NCI-H524 (cell line): ENCODE results near the gene COX4I1.
A peak's percentile ranks its signal among the peaks of the same experiment; 100 is the strongest.

Experiments used
- DNase-seq, 2 experiments: peaks; one replicate each; lab custom pipeline; 2025; lab: John Stamatoyannopoulos, UW

Gene COX4I1

GRCh38 chr16:85767531-85767930 lies 32.0 kb upstream of the COX4I1 start:
- DNase-seq = no peak

DNA sequence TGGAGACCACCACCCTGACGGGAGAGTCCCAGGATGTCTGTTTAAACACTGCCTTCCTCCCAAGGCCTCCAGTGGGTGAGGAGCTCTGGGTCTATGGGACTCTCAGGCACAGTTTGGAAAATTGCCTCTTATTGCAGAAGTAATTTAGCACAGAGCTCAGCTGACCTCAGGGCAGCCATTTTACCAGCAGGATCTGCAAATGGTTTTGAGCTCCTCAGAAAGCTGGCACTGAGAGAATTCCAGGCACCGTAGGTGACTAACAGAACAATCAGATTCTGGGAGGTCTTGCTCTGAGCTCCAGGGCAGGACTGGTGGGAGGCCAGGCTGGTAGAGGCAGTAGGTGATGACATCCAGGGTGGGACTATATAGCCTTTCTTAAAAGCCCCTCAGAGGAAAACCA lies 31.3 kb upstream of the COX4I1 start:
- no peak for DNase-seq

GRCh38 chr16:85770741-85771140 lies 28.8 kb upstream of the COX4I1 start:
- DNase-seq = no peak

DNA sequence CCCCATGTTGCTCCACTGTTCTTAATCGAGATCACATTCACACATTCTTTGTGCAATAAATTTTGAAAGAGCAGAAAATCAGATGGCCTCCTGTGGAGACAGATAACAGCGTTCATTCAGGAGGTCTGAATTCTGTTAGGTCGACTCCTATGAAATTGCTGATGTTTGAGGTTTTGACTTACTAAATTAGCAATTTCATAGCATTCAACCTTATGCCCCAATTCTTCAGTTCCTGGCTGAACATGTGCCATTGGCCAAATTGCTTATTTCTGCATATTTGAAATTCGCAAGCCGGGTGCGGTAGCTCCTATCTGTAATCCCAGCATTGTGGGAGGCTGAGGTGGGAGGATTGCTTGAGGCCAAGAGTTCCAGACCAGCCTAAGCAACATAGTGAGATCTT lies 26.5 kb upstream of the COX4I1 start:
- no peak for DNase-seq

GRCh38 chr16:85774136-85774535 lies 25.4 kb upstream of the COX4I1 start:
- no peak for DNase-seq

- no peak for DNase-seq
Measured at GRCh38 chr16:85774811-85775210, 24.7 kb upstream of the COX4I1 start.

DNA sequence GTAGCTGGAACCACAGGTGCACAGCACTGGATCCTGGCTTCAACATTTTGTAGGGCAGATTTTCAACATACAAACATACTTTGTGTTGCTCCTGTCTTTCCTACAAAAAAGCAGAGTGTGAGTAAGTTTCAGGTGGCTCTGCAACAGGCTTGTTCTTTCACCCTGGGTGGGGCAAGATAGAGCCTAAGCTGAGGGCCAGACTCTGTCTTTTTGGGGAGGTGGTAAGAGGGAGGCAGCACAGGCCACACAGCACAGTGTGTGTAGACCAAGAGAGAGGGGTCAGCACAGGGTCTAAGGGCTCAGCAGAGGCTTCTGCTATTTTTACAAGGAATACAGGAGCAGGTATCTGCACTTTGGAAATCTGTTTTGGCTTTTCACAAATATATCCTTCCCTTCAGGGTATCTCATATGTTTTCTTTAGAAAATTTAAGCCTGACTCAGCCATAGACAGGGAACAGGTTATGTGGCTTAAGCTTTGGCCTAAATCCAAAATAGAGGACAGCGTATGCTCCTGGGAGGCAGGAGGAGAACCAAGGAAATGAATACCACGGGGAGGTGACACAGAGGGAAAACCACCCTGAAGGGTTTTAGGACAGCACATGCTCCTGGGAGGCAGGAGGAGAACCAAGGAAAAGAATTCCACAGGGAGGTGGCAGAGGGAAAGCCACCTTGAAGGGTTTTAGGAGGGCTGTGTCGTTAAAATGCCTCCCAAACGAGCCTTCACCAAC lies 21.7 kb upstream of the COX4I1 start:
- no peak for DNase-seq

GRCh38 chr16:85778873-85779272 lies 20.6 kb upstream of the COX4I1 start:
- no peak for DNase-seq

GRCh38 chr16:85780281-85780680 lies 19.2 kb upstream of the COX4I1 start:
- DNase-seq = no peak

GRCh38 chr16:85781156-85781555 lies 18.3 kb upstream of the COX4I1 start:
- no peak for DNase-seq

- DNase-seq = peak; percentile 15 to 64
Measured at GRCh38 chr16:85781695-85782370, 17.7 kb upstream of the COX4I1 start.

- DNase-seq = no peak
Measured at GRCh38 chr16:85782451-85782850, 17.0 kb upstream of the COX4I1 start.

- DNase-seq = no peak
Measured at GRCh38 chr16:85783441-85783840, 16.1 kb upstream of the COX4I1 start.

GRCh38 chr16:85784813-85785212 lies 14.7 kb upstream of the COX4I1 start:
- DNase-seq = no peak

DNA sequence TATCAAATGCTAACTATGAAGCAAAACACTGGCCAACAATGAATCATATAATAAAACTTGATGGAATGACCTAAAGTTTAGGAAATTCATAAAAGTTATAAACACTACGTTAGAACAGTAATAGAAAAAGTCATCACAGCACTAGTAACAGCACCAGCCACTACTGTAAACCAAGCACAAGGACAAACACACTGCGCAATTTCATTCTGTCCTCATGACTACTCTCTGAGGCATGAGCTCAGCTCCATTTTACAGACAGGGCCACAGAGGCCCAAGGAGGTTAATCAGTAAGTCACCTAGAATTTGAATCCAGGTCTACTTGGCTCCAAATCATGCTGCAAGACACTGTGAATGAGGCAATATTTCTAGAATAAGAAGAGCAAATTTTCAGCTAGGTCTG lies 13.6 kb upstream of the COX4I1 start:
- DNase-seq = no peak

DNA sequence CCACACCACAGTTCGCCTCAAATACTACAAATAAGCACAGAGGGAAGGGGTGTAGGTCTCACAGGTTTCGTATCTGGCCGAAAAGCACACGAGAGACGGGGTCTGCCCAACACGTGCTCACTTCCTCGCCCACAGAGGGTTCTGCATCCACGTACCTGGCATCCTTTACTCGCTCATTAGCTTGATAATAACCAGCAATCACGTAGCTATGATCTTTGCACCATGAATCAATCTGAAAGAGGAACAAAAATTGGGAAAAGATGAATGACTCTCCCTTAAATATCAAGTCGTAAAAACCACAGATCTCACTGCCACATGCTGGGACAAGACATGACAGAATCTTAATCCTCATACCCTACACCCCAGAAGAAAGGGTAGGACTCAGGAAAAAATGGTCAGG lies 10.7 kb upstream of the COX4I1 start:
- no peak for DNase-seq

DNA sequence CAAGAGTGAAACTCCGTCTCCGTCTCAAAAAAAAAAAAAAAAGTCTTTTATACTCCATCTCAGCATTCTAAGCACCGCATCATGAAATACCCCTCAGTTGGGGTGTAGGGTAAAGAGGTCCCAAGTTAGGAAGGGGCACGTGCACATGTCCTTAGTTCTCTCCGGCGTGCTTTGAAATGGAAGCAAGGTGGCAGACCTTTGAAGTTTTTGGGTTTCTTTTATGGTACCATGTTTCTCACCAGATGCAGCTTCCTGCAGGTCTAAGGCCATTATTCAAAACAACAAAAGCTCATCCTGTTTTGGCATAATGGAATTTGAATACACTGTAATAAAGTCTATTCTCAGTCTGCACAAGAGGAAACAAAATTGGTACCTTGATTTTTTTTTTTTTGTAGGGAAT lies 9.7 kb upstream of the COX4I1 start:
- no peak for DNase-seq

DNA sequence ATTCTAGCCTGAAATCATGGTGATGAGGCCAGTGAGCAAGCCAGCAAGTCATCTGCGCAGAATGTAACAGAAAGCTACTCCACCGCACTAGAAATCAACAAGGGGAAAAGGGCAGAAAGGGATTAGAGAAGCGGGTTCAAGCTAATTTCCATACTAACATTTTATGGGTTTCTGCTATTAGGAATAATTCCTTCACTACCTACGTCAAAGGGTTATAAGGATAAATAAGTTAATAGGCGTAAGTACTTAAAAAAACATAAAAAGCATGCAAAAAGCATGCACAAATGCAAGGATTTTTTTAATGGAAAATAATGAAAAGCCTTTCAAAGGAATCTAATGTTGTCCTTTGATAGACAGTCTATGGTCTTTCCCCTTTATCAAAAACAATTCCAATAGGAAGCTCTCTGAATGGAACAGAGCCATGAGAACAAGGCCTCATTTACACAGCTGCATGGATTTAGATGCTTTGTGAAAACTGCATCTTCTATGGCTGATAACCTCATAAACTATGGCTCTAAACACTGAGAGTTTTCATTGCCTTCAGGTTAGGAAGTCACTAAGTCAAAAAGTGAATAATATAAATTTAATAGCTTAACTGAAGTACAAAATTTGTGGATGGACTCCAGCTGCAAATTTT lies 5.7 kb upstream of the COX4I1 start:
- DNase-seq = no peak

- DNase-seq = no peak
Measured at GRCh38 chr16:85794696-85795095, 4.8 kb upstream of the COX4I1 start.

- DNase-seq = no peak
Measured at GRCh38 chr16:85796152-85796551, 3.3 kb upstream of the COX4I1 start.

DNA sequence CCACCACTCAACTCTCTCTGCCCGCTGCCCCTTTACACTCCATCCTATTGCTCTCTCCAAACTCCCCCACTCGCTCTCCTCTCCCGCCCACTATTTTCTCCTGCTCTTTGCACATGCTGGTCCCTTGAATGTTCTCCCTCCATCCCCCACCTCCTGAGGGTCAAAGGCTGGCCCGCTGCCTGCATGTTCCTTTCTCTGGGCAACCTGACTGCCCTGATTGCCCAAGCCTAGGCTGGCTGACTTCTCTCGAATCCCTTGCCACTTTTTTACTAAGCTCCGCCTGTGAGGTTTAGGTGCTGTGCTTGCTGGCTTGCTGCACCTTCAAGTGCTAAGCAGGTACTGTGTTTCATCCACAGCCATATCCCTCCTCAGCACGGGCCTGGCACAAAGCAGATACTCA lies 2.9 kb upstream of the COX4I1 start:
- DNase-seq = no peak

DNA sequence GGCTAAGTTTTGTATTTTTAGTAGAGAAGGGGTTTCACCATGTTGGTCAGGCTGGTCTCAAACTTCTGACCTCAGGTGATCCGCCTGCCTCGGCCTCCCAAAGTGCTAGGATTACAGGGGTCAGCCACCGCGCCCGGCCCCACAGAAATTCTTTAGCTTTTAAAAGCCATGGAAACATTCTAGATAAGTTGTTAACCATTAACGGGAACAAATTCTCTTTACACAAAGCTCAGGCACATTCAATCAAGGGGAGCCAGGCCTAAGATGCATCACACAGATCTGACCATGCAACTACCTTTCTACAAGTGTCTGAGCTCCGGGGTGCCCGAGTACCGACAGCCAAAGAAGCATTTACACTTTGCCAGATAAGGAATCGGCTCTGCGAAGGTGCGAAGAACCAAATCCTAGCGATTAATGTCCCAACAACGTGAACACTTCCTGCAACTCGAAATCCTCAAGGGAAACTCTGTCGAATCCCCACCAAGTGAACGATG lies 1.2 kb upstream of the COX4I1 start:
- DNase-seq = no peak

- no peak for DNase-seq
Measured at GRCh38 chr16:85798901-85799496, 496 bp upstream of the COX4I1 start.
